ENCODE results near the gene POLR3A. TPM values are rescaled to one million over a fixed set of nuclear protein-coding genes. Genes with fewer than 3 reads are reported as not detected.

Gene POLR3A
- total and polyA plus RNA-seq, 2 of the 13 experiments (the other 11 are each of a cell fraction or from before 2014, with no cell fraction given): 13.6 to 19.2 TPM

DNA sequence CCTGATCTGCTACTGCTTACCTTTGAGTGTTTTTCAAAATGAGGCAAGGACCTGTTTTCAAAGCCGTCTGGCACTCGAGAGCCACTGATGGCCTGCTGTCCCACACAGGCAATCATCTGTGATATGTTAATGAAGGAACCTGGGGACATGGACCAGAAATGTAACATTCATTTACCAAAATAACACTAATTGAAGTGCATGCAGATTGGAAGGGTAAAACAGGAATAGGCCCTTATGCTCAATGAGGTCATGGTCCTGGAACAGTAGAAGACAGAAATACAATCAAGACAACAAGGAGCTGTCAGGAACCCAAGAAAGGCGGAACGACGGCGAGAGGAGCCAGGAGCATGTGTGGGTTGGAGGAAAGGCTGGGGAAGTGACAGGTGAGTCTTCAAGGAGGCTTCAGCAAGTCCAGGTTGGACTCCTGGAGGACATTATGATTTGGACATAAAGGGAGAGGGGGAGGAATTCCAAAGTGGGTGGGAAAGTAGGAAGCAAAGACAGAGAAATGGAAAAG, 28.3 kb downstream of the POLR3A start:
- ChIA-PET POLR2A (no interaction called here), CTCF (ENCODE audit: low intra/inter-chr PET ratio, low total read pairs) (no interaction called here)
- Histone ChIP-seq H3K79me2 (ENCODE audit: insufficient read depth, low read length) (no peaks in the 10 kb centered on the region), H3K27me3 (ENCODE audit: control insufficient read depth in 1 of 2, insufficient read depth in 2 of 2, low read length in 2 of 2) (no peaks in the 10 kb centered on the region), H3K27ac (ENCODE audit: extremely low read length, insufficient read depth, low read length) (no peak overlapping the region), H3K4me1 (ENCODE audit: insufficient read depth, low read length) (no peaks in the 10 kb centered on the region), H3K36me3 (replicated peaks in 1 of 2; ENCODE audit: control insufficient read depth in 1 of 2, insufficient read depth in 2 of 2, low read length in 2 of 2) (peaks cover 15 to 65% of the 10 kb centered on the region in 2 experiments), H4K20me1 (ENCODE audit: insufficient read depth, low read length) (no peaks in the 10 kb centered on the region), H3K9me3 (ENCODE audit: low read length) (no peaks in the 10 kb centered on the region), H3K4me3 (replicated peaks in 1 of 3; ENCODE audit: insufficient read depth in 1 of 3, low read depth in 2 of 3, low read length in 3 of 3) (no peak overlapping the region), H3K4me2 (ENCODE audit: low read depth, low read length) (no peak overlapping the region), H3K9ac (ENCODE audit: insufficient read depth, low read depth, low read length) (no peak overlapping the region), H2AFZ (ENCODE audit: low read length) (no peak overlapping the region)
- BruUV-seq (replicated peaks): no TSS peak
- ATAC-seq: no peak
- FAIRE-seq: no peak
- DNase-seq (ENCODE audit: low spot score): no peak
- TF ChIP-seq MTA3 (CRISPR knock-in tag; IDR thresholded peaks at IDR 0.05) (no peak), ARID2 (CRISPR knock-in tag; IDR thresholded peaks at IDR 0.05; ENCODE audit: borderline replicate concordance) (no peak), KLF15 (CRISPR knock-in tag; IDR thresholded peaks at IDR 0.05; ENCODE audit: borderline replicate concordance) (no peak), ZNF160 (CRISPR knock-in tag; IDR thresholded peaks at IDR 0.05) (no peak), ZNF562 (CRISPR knock-in tag; IDR thresholded peaks at IDR 0.05; ENCODE audit: borderline replicate concordance) (no peak), ZNF546 (CRISPR knock-in tag; conservative IDR thresholded peaks at IDR 0.05) (no peak), NPAS2 (CRISPR knock-in tag; IDR thresholded peaks at IDR 0.05; ENCODE audit: borderline replicate concordance) (no peak), SRSF4 (IDR thresholded peaks at IDR 0.05; ENCODE audit: low read depth, low read length, poor library complexity, severe bottlenecking) (no peak), FOXA3 (CRISPR knock-in tag; IDR thresholded peaks at IDR 0.05) (no peak)
- TF ChIP-seq, protein P1, sequence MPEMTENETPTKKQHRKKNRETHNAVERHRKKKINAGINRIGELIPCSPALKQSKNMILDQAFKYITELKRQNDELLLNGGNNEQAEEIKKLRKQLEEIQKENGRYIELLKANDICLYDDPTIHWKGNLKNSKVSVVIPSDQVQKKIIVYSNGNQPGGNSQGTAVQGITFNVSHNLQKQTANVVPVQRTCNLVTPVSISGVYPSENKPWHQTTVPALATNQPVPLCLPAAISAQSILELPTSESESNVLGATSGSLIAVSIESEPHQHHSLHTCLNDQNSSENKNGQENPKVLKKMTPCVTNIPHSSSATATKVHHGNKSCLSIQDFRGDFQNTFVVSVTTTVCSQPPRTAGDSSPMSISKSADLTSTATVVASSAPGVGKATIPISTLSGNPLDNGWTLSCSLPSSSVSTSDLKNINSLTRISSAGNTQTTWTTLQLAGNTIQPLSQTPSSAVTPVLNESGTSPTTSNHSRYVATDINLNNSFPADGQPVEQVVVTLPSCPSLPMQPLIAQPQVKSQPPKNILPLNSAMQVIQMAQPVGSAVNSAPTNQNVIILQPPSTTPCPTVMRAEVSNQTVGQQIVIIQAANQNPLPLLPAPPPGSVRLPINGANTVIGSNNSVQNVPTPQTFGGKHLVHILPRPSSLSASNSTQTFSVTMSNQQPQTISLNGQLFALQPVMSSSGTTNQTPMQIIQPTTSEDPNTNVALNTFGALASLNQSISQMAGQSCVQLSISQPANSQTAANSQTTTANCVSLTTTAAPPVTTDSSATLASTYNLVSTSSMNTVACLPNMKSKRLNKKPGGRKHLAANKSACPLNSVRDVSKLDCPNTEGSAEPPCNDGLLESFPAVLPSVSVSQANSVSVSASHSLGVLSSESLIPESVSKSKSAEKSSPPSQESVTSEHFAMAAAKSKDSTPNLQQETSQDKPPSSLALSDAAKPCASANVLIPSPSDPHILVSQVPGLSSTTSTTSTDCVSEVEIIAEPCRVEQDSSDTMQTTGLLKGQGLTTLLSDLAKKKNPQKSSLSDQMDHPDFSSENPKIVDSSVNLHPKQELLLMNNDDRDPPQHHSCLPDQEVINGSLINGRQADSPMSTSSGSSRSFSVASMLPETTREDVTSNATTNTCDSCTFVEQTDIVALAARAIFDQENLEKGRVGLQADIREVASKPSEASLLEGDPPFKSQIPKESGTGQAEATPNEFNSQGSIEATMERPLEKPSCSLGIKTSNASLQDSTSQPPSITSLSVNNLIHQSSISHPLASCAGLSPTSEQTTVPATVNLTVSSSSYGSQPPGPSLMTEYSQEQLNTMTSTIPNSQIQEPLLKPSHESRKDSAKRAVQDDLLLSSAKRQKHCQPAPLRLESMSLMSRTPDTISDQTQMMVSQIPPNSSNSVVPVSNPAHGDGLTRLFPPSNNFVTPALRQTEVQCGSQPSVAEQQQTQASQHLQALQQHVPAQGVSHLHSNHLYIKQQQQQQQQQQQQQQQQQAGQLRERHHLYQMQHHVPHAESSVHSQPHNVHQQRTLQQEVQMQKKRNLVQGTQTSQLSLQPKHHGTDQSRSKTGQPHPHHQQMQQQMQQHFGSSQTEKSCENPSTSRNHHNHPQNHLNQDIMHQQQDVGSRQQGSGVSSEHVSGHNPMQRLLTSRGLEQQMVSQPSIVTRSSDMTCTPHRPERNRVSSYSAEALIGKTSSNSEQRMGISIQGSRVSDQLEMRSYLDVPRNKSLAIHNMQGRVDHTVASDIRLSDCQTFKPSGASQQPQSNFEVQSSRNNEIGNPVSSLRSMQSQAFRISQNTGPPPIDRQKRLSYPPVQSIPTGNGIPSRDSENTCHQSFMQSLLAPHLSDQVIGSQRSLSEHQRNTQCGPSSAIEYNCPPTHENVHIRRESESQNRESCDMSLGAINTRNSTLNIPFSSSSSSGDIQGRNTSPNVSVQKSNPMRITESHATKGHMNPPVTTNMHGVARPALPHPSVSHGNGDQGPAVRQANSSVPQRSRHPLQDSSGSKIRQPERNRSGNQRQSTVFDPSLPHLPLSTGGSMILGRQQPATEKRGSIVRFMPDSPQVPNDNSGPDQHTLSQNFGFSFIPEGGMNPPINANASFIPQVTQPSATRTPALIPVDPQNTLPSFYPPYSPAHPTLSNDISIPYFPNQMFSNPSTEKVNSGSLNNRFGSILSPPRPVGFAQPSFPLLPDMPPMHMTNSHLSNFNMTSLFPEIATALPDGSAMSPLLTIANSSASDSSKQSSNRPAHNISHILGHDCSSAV (CRISPR knock-in tag; IDR thresholded peaks at IDR 0.05; ENCODE audit: borderline replicate concordance): no peak
- TF ChIP-seq, protein P2, sequence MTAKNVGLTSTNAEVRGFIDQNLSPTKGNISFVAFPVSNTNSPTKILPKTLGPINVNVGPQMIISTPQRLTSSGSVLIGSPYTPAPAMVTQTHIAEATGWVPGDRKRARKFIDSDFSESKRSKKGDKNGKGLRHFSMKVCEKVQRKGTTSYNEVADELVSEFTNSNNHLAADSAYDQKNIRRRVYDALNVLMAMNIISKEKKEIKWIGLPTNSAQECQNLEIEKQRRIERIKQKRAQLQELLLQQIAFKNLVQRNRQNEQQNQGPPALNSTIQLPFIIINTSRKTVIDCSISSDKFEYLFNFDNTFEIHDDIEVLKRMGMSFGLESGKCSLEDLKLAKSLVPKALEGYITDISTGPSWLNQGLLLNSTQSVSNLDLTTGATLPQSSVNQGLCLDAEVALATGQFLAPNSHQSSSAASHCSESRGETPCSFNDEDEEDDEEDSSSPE (CRISPR knock-in tag; IDR thresholded peaks at IDR 0.05): no peak
- 97% methylated on average over 6 of the region's 6 CpGs for WGBS (ENCODE audit: low lambda C conversion rate)
- in situ Hi-C loops (cut with HindIII; ENCODE audit: extremely low pct_ligation_motif_present, low pct_unique_long_range_greater_than_20kb) (no loop called here), intact Hi-C loops (cut with micrococcal nuclease; ENCODE audit: unreplicated experiment) (no loop called here)
